Mesothelial cell of epicardium (in vitro differentiated cells): ENCODE measurements around the gene TNFAIP8. TPM values are rescaled to one million over a fixed set of nuclear protein-coding genes. Genes with fewer than 3 reads are reported as not detected.

Experiments used
- DNase-seq, 2 experiments: peaks; one replicate each; pipeline ENCODE4 v3.0.0; 2021; ENCODE audit warnings: low spot score in 2 of 2; ENCODE audit not compliant: unreplicated experiment in 2 of 2
- H3K27ac Mint-ChIP-seq: 2 replicates; pipeline ENCODE4 v1.8.0; 2021; ENCODE audit warnings: mixed read lengths
- H3K27me3 Mint-ChIP-seq: 2 replicates; pipeline ENCODE4 v1.8.0; 2021; ENCODE audit warnings: low read depth, mixed read lengths
- H3K36me3 Mint-ChIP-seq: 2 replicates; pipeline ENCODE4 v1.8.0; 2021; ENCODE audit warnings: mixed read lengths
- H3K4me1 Mint-ChIP-seq: 2 replicates; pipeline ENCODE4 v1.8.0; 2021; ENCODE audit warnings: mixed read lengths
- H3K4me3 Mint-ChIP-seq: 2 replicates; pipeline ENCODE4 v1.8.0; 2021; ENCODE audit warnings: mild to moderate bottlenecking, moderate library complexity, mixed read lengths
- H3K9me3 Mint-ChIP-seq: 2 replicates; pipeline ENCODE4 v1.8.0; 2021; ENCODE audit warnings: mixed read lengths
- CTCF ChIP-seq: fragments of 200-600 bp; sonication (generic); IDR thresholded peaks from one replicate; pipeline ENCODE4 v1.5.0; 2021; ENCODE audit warnings: antibody characterized with exemption; ENCODE audit not compliant: unreplicated experiment
- total RNA-seq: library from RNA; stranded (reverse); gene quantifications from 3 replicates; pipeline ENCODE4 v1.2.1, GENCODE V29; 2021

The TNFAIP8 gene
- total RNA-seq, 1 donor from 2014 or later: 26.5 TPM

DNA sequence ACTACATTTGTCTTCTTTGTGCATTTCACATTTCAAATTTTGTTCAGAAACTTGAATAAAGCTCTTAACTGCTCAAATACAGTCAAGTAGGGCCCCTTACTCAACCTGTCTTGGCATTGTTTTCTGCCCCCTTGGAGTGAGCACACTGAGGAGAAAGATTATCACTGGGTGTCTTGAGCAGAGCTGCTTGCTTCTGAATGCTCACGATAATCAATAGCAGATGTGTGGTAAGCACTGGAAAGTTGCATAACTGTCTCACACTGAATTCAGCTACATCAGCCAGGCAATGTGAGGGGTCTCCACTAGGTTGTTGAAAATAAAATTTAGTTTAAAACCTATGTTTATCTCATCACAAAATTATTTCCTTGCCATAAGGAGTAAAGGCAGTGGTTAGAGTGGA is 7.8 kb upstream of the TNFAIP8 start:
- H3K27me3 Mint-ChIP-seq: no peaks in the 10 kb centered on the region
- no peak for DNase-seq
- no peak for TF ChIP-seq CTCF
- H3K4me3 Mint-ChIP-seq: no peak overlapping the region
- H3K4me1 Mint-ChIP-seq: peaks cover 27% of the 10 kb centered on the region
- no peaks in the 10 kb centered on the region for H3K9me3 Mint-ChIP-seq
- H3K27ac Mint-ChIP-seq: peak overlapping the region; percentile 11
- H3K36me3 Mint-ChIP-seq: no peaks in the 10 kb centered on the region

GRCh38 chr5:119353213-119353612 is 2.6 kb upstream of the TNFAIP8 start:
- no peak for DNase-seq
- peaks cover 48% of the 10 kb centered on the region for H3K4me1 Mint-ChIP-seq
- H3K36me3 Mint-ChIP-seq: no peaks in the 10 kb centered on the region
- H3K27ac Mint-ChIP-seq: peak overlapping the region; percentile 18
- no peaks in the 10 kb centered on the region for H3K27me3 Mint-ChIP-seq
- H3K4me3 Mint-ChIP-seq: no peak overlapping the region
- TF ChIP-seq CTCF: no peak
- H3K9me3 Mint-ChIP-seq: no peaks in the 10 kb centered on the region

GRCh38 chr5:119353686-119354366 is 2.0 kb upstream of the TNFAIP8 start:
- TF ChIP-seq CTCF: no peak
- H3K4me1 Mint-ChIP-seq: peaks cover 50% of the 10 kb centered on the region
- no peaks in the 10 kb centered on the region for H3K36me3 Mint-ChIP-seq
- H3K4me3 Mint-ChIP-seq: no peak overlapping the region
- peak overlapping the region; percentile 18 for H3K27ac Mint-ChIP-seq
- H3K9me3 Mint-ChIP-seq: no peaks in the 10 kb centered on the region
- DNase-seq: no peak
- H3K27me3 Mint-ChIP-seq: no peaks in the 10 kb centered on the region

- peak overlapping the region; percentile 8 for H3K27ac Mint-ChIP-seq
- no peaks in the 10 kb centered on the region for H3K9me3 Mint-ChIP-seq
- H3K27me3 Mint-ChIP-seq: no peaks in the 10 kb centered on the region
- H3K4me3 Mint-ChIP-seq: peak overlapping the region; percentile 91
- H3K4me1 Mint-ChIP-seq: peaks cover 56% of the 10 kb centered on the region
- TF ChIP-seq CTCF: no peak
- DNase-seq: no peak
- no peaks in the 10 kb centered on the region for H3K36me3 Mint-ChIP-seq
Observed at GRCh38 chr5:119354537-119355243, 1.1 kb upstream of the TNFAIP8 start.

DNA sequence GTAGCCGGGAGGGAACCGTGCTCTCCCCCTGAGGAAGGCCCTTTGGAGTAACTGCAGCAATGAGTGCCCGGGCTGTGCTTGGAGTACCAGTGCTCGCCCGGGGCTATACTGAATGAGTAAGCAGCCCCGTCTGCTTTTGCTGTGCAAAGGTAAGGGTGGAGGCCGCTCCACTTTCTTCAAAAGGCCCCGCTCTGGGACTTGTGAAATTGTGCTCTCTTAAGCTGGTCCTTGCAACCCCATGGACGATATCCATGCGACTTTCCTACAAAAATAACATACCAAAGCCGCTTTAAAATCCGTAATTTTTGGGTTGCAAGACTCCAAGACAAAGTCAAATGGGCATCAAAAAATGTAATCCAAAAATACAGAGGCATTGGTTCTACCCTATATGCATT is 578 bp upstream of the TNFAIP8 start:
- Mint-ChIP-seq H3K36me3 (no peaks in the 10 kb centered on the region), H3K27me3 (no peaks in the 10 kb centered on the region), H3K9me3 (no peaks in the 10 kb centered on the region), H3K4me1 (peaks cover 61% of the 10 kb centered on the region), H3K27ac (peak overlapping the region; percentile 8), H3K4me3 (peak overlapping the region; percentile 91)
- no peak for TF ChIP-seq CTCF
- DNase-seq: no peak
